ENCODE results near the gene ZNF224. TPM values are rescaled to one million over a fixed set of nuclear protein-coding genes. Genes with fewer than 3 reads are reported as not detected.
A peak's percentile ranks its signal among the peaks of the same experiment; 100 is the strongest.

The ZNF224 gene
- total RNA-seq, 1 experiment from 2014 or later: 14.8 TPM

DNA sequence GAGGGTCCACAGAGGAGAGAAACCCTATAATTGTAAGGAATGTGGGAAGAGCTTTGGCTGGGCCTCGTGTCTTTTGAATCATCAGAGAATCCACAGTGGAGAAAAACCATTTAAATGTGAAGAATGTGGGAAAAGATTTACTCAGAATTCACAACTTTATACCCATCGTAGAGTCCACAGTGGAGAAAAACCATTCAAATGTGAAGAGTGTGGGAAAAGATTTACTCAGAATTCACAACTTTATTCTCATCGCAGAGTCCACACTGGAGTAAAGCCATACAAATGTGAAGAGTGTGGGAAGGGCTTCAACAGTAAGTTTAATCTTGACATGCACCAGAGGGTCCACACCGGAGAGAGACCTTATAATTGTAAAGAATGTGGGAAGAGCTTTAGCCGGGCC is 37.8 kb downstream of the ZNF224 start:
- H3K4me3 Mint-ChIP-seq: no peak overlapping the region
- DNase-seq (ENCODE audit: low spot score): no peak
- H3K36me3 Mint-ChIP-seq: peaks cover 39% of the 10 kb centered on the region
- H3K9me3 Mint-ChIP-seq: peaks cover 37% of the 10 kb centered on the region
- TF ChIP-seq PRDM15 (CRISPR knock-in tag; IDR thresholded peaks at IDR 0.05) (no peak), ZBTB43 (CRISPR knock-in tag; IDR thresholded peaks at IDR 0.05) (no peak), ELF4 (CRISPR knock-in tag; IDR thresholded peaks at IDR 0.05; ENCODE audit: low read depth) (no peak), JAZF1 (CRISPR knock-in tag; IDR thresholded peaks at IDR 0.05) (no peak), HMGA2 (CRISPR knock-in tag; IDR thresholded peaks at IDR 0.05) (no peak)
- ChIA-PET POLR2A (no interaction called here), CTCF (no interaction called here)
- ATAC-seq: no peak
- H3K27ac Mint-ChIP-seq: no peak overlapping the region
- no peaks in the 10 kb centered on the region; the same call in 1 of the 2 replicates for H3K27me3 Mint-ChIP-seq (ENCODE audit: low read depth)
- H3K4me1 Mint-ChIP-seq: no peaks in the 10 kb centered on the region

DNA sequence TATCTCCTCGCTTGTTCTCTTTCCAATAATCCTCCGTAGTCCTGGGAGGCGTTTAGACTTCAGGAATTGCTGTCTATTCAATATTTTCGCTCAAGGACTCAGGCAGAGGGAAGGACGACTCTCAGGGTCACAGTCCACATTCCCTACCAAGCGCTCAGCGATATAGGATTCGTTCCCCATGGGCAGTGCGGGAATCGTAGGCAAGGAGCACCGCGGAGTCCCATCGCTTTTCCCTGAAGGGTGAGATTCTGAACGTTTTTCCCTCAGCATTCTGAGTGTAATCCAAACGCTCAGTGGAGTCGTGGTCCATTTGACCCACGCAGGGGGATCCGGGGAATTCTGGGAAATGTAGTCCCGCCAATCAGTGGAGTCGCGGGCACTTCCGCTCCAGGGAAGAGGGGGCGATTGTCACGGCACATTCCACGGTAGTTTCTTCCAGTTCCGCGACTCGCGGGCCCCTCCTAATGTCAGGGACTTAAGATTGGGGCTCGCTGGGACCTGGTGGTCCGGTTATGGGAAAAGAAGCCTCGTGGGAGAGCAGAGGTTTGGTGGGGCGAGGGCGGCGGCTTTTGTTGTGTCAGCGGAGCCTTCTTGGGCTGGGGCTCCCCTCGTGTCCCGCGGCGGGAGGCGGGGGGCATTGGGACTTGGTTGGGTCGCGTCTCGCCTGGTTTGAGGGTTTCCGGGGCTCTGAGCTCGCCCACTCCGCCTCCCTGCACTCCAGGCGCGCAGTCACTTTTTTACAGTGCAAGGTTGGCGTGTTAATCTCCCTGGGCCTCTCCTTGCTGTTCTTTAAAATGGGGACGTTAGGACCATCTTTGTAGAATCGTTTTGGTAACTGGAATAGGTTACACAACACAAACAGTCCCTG is 47.3 kb downstream of the ZNF224 start, which contains the start of gene ZNF234:
ZNF234 (plus strand) TSS at position 364 of the 868 bp plus-strand sequence. CDS start 3,079 bp downstream, outside the sequence.
- ATAC-seq: peak; percentile 77
- peak within 1 kb of the TSS; percentile 89 for H3K4me3 Mint-ChIP-seq
- peak within 1 kb of the TSS; percentile 40 for H3K27ac Mint-ChIP-seq
- H3K36me3 Mint-ChIP-seq: peaks cover 2% of the 10 kb centered on the region; the same call in 1 of the 2 replicates
- TF ChIP-seq GABPB1 (CRISPR knock-in tag; IDR thresholded peaks at IDR 0.05) (peak; percentile 31; the same call in 1 of the 2 replicates), MYBL2 (CRISPR knock-in tag; IDR thresholded peaks at IDR 0.05) (no peak), GTF2I (CRISPR knock-in tag; conservative IDR thresholded peaks at IDR 0.05) (peak; percentile 85), JUN (CRISPR knock-in tag; IDR thresholded peaks at IDR 0.05) (no peak), ERG (CRISPR knock-in tag; IDR thresholded peaks at IDR 0.05) (no peak), TEAD1 (CRISPR knock-in tag; IDR thresholded peaks at IDR 0.05) (0 out of 2 replicates have a peak, but pooled peaks have one; percentile 29)
- TF ChIP-seq, protein P1, sequence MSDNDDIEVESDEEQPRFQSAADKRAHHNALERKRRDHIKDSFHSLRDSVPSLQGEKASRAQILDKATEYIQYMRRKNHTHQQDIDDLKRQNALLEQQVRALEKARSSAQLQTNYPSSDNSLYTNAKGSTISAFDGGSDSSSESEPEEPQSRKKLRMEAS (CRISPR knock-in tag; IDR thresholded peaks at IDR 0.05): 0 out of 2 replicates have a peak, but pooled peaks have one; percentile 31
- no peaks in the 10 kb centered on the region for H3K9me3 Mint-ChIP-seq
- H3K4me1 Mint-ChIP-seq: peaks cover 14% of the 10 kb centered on the region
- ChIA-PET CTCF (interaction anchor here (1.3 kb wide), 1 partner anchor 23 kb away, joined by 4 read pairs; no protein-coding TSS in a partner anchor), POLR2A (no interaction called here)
- DNase-seq (ENCODE audit: low spot score): peak; percentile 68
- H3K27me3 Mint-ChIP-seq (ENCODE audit: low read depth): no peaks in the 10 kb centered on the region; the same call in 1 of the 2 replicates

- peak overlapping the region; percentile 89 for H3K4me3 Mint-ChIP-seq
- peaks cover 14% of the 10 kb centered on the region for H3K4me1 Mint-ChIP-seq
- peaks cover 2% of the 10 kb centered on the region; the same call in 1 of the 2 replicates for H3K36me3 Mint-ChIP-seq
- POLR2A ChIA-PET: no interaction called here
- H3K27me3 Mint-ChIP-seq (ENCODE audit: low read depth): no peaks in the 10 kb centered on the region; the same call in 1 of the 2 replicates
- no peak for DNase-seq (ENCODE audit: low spot score)
- ATAC-seq: no peak
- H3K9me3 Mint-ChIP-seq: no peaks in the 10 kb centered on the region
- CTCF ChIA-PET: no interaction called here
- no peak overlapping the region for H3K27ac Mint-ChIP-seq
- TF ChIP-seq FOXJ3 (CRISPR knock-in tag; IDR thresholded peaks at IDR 0.05; ENCODE audit: borderline replicate concordance): no peak
- TF ChIP-seq RELA (CRISPR knock-in tag; IDR thresholded peaks at IDR 0.05; ENCODE audit: borderline replicate concordance): no peak
- TF ChIP-seq, protein P2, sequence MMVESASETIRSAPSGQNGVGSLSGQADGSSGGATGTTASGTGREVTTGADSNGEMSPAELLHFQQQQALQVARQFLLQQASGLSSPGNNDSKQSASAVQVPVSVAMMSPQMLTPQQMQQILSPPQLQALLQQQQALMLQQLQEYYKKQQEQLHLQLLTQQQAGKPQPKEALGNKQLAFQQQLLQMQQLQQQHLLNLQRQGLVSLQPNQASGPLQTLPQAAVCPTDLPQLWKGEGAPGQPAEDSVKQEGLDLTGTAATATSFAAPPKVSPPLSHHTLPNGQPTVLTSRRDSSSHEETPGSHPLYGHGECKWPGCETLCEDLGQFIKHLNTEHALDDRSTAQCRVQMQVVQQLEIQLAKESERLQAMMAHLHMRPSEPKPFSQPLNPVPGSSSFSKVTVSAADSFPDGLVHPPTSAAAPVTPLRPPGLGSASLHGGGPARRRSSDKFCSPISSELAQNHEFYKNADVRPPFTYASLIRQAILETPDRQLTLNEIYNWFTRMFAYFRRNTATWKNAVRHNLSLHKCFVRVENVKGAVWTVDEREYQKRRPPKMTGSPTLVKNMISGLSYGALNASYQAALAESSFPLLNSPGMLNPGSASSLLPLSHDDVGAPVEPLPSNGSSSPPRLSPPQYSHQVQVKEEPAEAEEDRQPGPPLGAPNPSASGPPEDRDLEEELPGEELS (CRISPR knock-in tag; IDR thresholded peaks at IDR 0.05): no peak
- no peak for TF ChIP-seq HMGA2 (CRISPR knock-in tag; IDR thresholded peaks at IDR 0.05)
- TF ChIP-seq CREB1 (CRISPR knock-in tag; IDR thresholded peaks at IDR 0.05): no peak
- TF ChIP-seq MXD4 (CRISPR knock-in tag; IDR thresholded peaks at IDR 0.05; ENCODE audit: borderline replicate concordance): no peak
- TF ChIP-seq ZBTB43 (CRISPR knock-in tag; IDR thresholded peaks at IDR 0.05): no peak
- TF ChIP-seq, protein P3, sequence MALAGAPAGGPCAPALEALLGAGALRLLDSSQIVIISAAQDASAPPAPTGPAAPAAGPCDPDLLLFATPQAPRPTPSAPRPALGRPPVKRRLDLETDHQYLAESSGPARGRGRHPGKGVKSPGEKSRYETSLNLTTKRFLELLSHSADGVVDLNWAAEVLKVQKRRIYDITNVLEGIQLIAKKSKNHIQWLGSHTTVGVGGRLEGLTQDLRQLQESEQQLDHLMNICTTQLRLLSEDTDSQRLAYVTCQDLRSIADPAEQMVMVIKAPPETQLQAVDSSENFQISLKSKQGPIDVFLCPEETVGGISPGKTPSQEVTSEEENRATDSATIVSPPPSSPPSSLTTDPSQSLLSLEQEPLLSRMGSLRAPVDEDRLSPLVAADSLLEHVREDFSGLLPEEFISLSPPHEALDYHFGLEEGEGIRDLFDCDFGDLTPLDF (CRISPR knock-in tag; IDR thresholded peaks at IDR 0.05): no peak
- TF ChIP-seq SMAD4 (CRISPR knock-in tag; IDR thresholded peaks at IDR 0.05): no peak
- no peak for TF ChIP-seq RORB (CRISPR knock-in tag; IDR thresholded peaks at IDR 0.05)
These were observed 47.9 kb downstream of the ZNF224 start for GRCh38 chr19:44142059-44142433.
